Endodermal cell (in vitro differentiated cells): ENCODE data around the gene CGRRF1. TPM values are rescaled to one million over a fixed set of nuclear protein-coding genes. Genes with fewer than 3 reads are reported as not detected.
A peak's percentile ranks its signal among the peaks of the same experiment; 100 is the strongest.

ENCODE experiments used
- DNase-seq: peaks from one replicate; pipeline ENCODE4 v3.0.0-alpha.2; 2017
- H3K27ac ChIP-seq: 2 replicates; pipeline ENCODE4 v1.5.1; 2013; ENCODE audit warnings: mild to moderate bottlenecking, low read depth, low read length, moderate library complexity
- H3K27me3 ChIP-seq: 2 replicates; pipeline ENCODE4 v1.6.1; 2013; ENCODE audit warnings: mild to moderate bottlenecking, low read length, moderate library complexity; ENCODE audit not compliant: insufficient read depth, control insufficient read depth, poor library complexity, severe bottlenecking
- H3K36me3 ChIP-seq: 2 replicates; pipeline ENCODE4 v1.7.0; 2013; ENCODE audit warnings: mild to moderate bottlenecking, low read length, moderate library complexity; ENCODE audit not compliant: control insufficient read depth, insufficient read depth
- H3K4me1 ChIP-seq: one replicate; pipeline ENCODE4 v1.7.0; 2013; ENCODE audit warnings: low read length; ENCODE audit not compliant: control insufficient read depth, insufficient read depth
- H3K4me3 ChIP-seq: 2 replicates; pipeline ENCODE4 v1.5.1; 2013; ENCODE audit warnings: mild to moderate bottlenecking, low read length, moderate library complexity
- H3K9ac ChIP-seq: 2 replicates; pipeline ENCODE4 v1.6.1; 2013; ENCODE audit warnings: mild to moderate bottlenecking, low read length, moderate library complexity; ENCODE audit not compliant: poor library complexity, severe bottlenecking; ENCODE audit errors: extremely low read depth
- H3K9me3 ChIP-seq: 2 replicates; pipeline ENCODE4 v1.6.1; 2013; ENCODE audit warnings: mild to moderate bottlenecking, low read length, moderate library complexity; ENCODE audit not compliant: control insufficient read depth
- H3K27ac Mint-ChIP-seq: 2 replicates; pipeline ENCODE4 v1.8.0; 2020; ENCODE audit warnings: mixed read lengths
- H3K27me3 Mint-ChIP-seq: 2 replicates; pipeline ENCODE4 v1.8.0; 2021; ENCODE audit warnings: mild to moderate bottlenecking, mixed read lengths; ENCODE audit not compliant: insufficient read depth
- H3K36me3 Mint-ChIP-seq: 2 replicates; pipeline ENCODE4 v1.8.0; 2020; ENCODE audit warnings: low read depth, mixed read lengths
- H3K4me1 Mint-ChIP-seq: 2 replicates; pipeline ENCODE4 v1.8.0; 2020; ENCODE audit warnings: mixed read lengths
- H3K4me3 Mint-ChIP-seq: 2 replicates; pipeline ENCODE4 v1.8.0; 2020; ENCODE audit warnings: mild to moderate bottlenecking, moderate library complexity, mixed read lengths
- H3K9me3 Mint-ChIP-seq: 2 replicates; pipeline ENCODE4 v1.8.0; 2020; ENCODE audit warnings: mild to moderate bottlenecking, mixed read lengths
- WGBS, 2 experiments: methylation state at CpG; one replicate each; pipeline versions ENCODE4 v1.1.5 to v1.1.7; 2013; ENCODE audit warnings: missing lambda C conversion rate in 2 of 2, mixed read lengths in 1 of 2; ENCODE audit not compliant: insufficient coverage in 1 of 2, insufficient read length in 1 of 2; 5-methylcytosine and 5-hydroxymethylcytosine counted together
- total RNA-seq, 2 donors: library from RNA; stranded (reverse); fragmentation: NEBNext Ultra II Directional in 1 of 2; extraction: Animal tissue kit (Norgen Biotek cat#: 25700) in 1 of 2; gene quantifications; 2 replicates in 1 of 2; 3 replicates in 1 of 2; pipeline ENCODE4 v1.2.1, GENCODE V29; 2021
- TF ChIP-seq, protein P1 (sequence below): fragments of 200-600 bp; sonication (generic); conservative IDR thresholded peaks from 2 replicates; pipeline ENCODE4 v1.5.0; 2021; ENCODE audit warnings: antibody characterized with exemption, mild to moderate bottlenecking

The CGRRF1 gene
- total RNA-seq, 2 donors from 2014 or later = 17.8 to 19.3 TPM

DNA sequence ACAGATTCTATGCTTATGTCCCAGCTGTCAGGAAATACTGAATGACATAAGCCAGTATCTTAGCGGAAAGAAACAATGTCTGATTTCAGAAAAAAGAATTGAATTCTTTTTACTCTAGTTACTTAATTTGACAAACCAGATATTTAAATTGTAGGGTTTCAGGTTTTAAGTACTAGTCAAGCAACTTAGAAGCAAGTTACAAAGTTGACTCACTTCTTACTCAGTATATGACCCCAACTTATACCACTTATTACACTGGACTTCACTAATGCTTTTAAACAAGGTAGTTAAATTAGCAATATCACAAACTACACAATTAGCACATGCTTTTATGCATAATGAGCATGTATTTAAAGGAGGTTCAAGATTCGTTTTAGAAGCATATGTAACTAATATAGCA, 28.0 kb upstream of the CGRRF1 start:
- H3K27ac ChIP-seq = no peak overlapping the region
- H3K4me1 ChIP-seq = peaks cover 6% of the 10 kb centered on the region
- no peaks in the 10 kb centered on the region for H3K27me3 Mint-ChIP-seq
- TF ChIP-seq, protein P1, sequence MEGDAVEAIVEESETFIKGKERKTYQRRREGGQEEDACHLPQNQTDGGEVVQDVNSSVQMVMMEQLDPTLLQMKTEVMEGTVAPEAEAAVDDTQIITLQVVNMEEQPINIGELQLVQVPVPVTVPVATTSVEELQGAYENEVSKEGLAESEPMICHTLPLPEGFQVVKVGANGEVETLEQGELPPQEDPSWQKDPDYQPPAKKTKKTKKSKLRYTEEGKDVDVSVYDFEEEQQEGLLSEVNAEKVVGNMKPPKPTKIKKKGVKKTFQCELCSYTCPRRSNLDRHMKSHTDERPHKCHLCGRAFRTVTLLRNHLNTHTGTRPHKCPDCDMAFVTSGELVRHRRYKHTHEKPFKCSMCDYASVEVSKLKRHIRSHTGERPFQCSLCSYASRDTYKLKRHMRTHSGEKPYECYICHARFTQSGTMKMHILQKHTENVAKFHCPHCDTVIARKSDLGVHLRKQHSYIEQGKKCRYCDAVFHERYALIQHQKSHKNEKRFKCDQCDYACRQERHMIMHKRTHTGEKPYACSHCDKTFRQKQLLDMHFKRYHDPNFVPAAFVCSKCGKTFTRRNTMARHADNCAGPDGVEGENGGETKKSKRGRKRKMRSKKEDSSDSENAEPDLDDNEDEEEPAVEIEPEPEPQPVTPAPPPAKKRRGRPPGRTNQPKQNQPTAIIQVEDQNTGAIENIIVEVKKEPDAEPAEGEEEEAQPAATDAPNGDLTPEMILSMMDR = no peak
- H3K27ac Mint-ChIP-seq = no peak overlapping the region
- H3K4me3 ChIP-seq = no peak overlapping the region
- peaks cover 25% of the 10 kb centered on the region for H3K4me1 Mint-ChIP-seq
- H3K36me3 ChIP-seq = peaks cover 69% of the 10 kb centered on the region
- 92% methylated on average over 1 of the region's 2 CpGs; no CpG with 5 or more reads in 1 of the 2 experiments for whole genome bisulfite sequencing, 2 experiments
- H3K4me3 Mint-ChIP-seq = no peak overlapping the region
- no peaks in the 10 kb centered on the region for H3K27me3 ChIP-seq
- no peaks in the 10 kb centered on the region for H3K9me3 Mint-ChIP-seq
- no peak for DNase-seq
- no peaks in the 10 kb centered on the region for H3K9me3 ChIP-seq
- no peak overlapping the region for H3K9ac ChIP-seq
- peaks cover 43% of the 10 kb centered on the region for H3K36me3 Mint-ChIP-seq

DNA sequence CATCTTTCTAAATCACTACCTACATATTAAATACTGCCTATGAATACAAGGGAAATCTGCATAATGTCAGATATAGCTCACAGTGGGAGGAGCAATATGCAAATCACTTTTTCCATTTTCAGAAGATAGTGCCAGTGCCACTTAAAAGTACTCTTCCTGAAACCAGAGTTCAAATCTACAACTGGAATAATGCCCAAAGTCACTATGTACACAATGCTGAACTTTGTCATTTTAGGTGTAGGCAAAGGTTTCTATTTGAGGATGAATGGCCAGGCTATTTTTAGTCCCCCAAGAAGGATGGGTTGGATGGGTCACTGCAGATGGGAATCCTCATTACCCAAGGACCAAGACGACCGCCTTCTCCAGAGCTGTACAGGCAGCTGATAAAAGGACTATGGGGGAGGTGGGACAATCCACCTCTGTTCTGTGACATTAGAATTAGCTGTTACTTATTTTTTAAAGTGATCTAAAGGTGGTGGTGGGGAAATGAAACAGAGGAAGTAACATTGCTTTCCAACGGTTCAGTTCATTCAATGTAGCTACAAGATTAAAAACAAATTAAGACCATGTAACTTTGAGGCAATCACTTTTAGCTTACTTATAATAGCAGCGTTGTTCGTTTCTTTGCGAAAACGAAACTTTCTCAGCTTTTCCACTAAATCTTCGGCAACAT, 26.5 kb upstream of the CGRRF1 start:
- H3K4me3 Mint-ChIP-seq = no peak overlapping the region
- 90 to 95% methylated on average over 5 to 8 of the region's 8 CpGs for WGBS, 2 experiments
- DNase-seq = peak; percentile 13
- Histone ChIP-seq H3K27ac (no peak overlapping the region), H3K27me3 (no peaks in the 10 kb centered on the region), H3K4me1 (peaks cover 8% of the 10 kb centered on the region), H3K36me3 (peaks cover 55% of the 10 kb centered on the region), H3K4me3 (no peak overlapping the region), H3K9me3 (no peaks in the 10 kb centered on the region), H3K9ac (no peak overlapping the region)
- peaks cover 39% of the 10 kb centered on the region for H3K36me3 Mint-ChIP-seq
- TF ChIP-seq, protein P1 = no peak
- H3K4me1 Mint-ChIP-seq = peaks cover 32% of the 10 kb centered on the region
- no peaks in the 10 kb centered on the region for H3K9me3 Mint-ChIP-seq
- H3K27me3 Mint-ChIP-seq = no peaks in the 10 kb centered on the region
- H3K27ac Mint-ChIP-seq = no peak overlapping the region

DNA sequence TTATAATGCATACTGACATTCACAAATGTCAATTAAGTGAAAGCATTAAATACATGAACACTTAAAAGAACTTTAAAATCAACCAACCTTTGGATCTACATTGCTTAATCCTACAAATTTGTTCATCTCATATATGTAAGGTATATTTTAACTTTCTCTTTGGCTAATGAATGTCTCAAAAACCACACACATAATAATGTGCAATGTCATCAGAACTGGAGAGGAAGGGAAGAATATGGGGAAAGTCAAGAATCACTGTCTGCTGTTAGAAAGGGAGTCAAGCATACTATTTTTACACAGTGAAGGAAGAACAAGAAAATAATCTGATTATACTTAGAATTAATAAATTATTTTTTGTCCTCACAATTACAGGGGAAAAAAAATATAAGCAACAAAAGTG, 25.9 kb upstream of the CGRRF1 start:
- no peaks in the 10 kb centered on the region for H3K27me3 ChIP-seq
- peaks cover 31% of the 10 kb centered on the region for H3K4me1 Mint-ChIP-seq
- H3K27ac ChIP-seq = no peak overlapping the region
- H3K4me3 ChIP-seq = no peak overlapping the region
- TF ChIP-seq, protein P1 = no peak
- no peak overlapping the region for H3K27ac Mint-ChIP-seq
- H3K9me3 ChIP-seq = no peaks in the 10 kb centered on the region
- H3K9me3 Mint-ChIP-seq = no peaks in the 10 kb centered on the region
- DNase-seq = no peak
- peaks cover 8% of the 10 kb centered on the region for H3K4me1 ChIP-seq
- H3K27me3 Mint-ChIP-seq = no peaks in the 10 kb centered on the region
- H3K36me3 ChIP-seq = peaks cover 48% of the 10 kb centered on the region
- H3K36me3 Mint-ChIP-seq = peaks cover 33% of the 10 kb centered on the region
- no peak overlapping the region for H3K9ac ChIP-seq
- H3K4me3 Mint-ChIP-seq = no peak overlapping the region
